Glomerular endothelial cell (primary cell): ENCODE measurements around the gene PPP3R2. TPM values are rescaled to one million over a fixed set of nuclear protein-coding genes. Genes with fewer than 3 reads are reported as not detected.
A peak's percentile ranks its signal among the peaks of the same experiment; 100 is the strongest.
"Not testable (repeated sequence)": the region's sequence is repeated elsewhere in the genome, so short reads cannot be mapped to it uniquely, and the experiment has no call there.

Source experiments
- DNase-seq: peaks from one replicate; pipeline ENCODE4 v3.0.0-alpha.2; 2011; ENCODE audit warnings: low read depth, low spot score; ENCODE audit errors: extremely low read depth
- total RNA-seq: library from RNA; depleted of rRNA; stranded (reverse); fragments of >200 nt; gene quantifications from 2 replicates; pipeline ENCODE4 v1.2.3, GENCODE V29; 2015

PPP3R2 gene
- total RNA-seq, 1 donor from 2014 or later: not detected

DNA sequence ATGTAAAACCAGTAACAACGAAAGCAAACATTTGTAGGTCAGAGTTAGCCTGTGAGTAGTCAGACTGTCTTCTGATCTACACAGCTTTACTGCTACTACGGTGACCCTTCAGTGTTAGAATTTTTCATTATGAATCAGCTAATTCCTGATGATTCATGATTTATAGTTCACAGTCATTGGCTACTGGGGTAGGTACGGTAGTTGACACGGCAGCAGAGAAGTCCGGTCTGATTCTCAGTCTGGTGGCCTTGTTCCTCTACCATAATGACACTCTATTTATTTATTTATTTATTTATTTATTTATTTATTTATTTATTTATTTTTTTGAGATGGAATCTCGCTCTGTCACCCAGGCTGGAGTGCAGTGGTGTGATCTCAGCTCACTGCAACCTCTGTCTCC lies 4.7 kb downstream of the PPP3R2 start:
- DNase-seq: not testable (repeated sequence)

DNA sequence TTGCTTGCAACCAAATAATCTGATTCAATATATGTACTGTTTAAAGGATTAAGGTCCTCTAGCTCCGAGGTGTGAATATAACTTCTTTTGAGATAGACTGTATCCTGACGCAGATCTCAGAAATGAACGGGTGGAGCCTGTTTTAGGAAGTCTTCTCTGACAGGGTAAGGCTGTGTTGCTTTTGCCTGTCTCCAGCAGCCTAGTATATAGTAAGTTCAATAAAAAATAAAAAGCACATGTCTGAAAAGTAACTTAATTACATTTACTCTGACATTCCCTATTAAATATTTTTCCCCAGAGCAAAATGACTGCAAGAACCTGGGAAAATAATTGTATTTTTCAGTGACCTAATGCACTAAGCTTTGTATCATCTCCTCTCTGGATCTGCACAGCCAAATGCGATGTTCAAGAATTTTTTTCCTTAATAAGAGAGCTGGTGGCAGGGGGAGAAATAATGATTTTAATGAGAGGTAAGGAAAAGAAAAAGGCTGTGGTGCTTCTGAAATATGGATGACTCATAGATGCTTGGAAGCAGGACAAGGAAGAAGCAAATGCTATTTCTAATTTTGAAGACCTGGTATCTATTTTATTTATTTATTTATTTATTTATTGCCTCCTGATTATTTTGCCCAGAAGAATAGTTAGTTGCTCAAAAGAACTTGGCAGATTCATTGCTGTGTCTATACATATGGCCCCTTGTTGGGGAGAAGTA lies 7.3 kb downstream of the PPP3R2 start:
- no peak for DNase-seq

DNA sequence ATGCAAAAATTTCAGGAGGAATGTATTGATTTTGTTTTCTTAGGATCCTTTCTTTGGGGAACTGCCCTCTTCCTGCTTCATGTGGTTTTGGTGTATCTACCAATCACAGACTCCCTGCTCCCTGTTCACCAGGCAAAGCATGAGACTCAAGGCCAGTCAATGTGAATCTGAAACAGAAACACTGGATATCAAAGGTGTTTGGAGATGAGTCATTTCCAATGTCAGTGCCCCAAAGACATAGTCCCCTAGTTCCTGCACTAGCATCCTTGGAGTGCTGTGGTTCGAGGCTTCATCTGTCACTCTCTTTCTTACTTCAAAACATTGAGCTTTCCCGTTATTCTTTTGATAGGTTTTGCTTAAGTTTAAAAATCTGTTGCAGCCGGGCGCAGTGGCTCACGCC lies 8.1 kb downstream of the PPP3R2 start:
- no peak for DNase-seq

DNA sequence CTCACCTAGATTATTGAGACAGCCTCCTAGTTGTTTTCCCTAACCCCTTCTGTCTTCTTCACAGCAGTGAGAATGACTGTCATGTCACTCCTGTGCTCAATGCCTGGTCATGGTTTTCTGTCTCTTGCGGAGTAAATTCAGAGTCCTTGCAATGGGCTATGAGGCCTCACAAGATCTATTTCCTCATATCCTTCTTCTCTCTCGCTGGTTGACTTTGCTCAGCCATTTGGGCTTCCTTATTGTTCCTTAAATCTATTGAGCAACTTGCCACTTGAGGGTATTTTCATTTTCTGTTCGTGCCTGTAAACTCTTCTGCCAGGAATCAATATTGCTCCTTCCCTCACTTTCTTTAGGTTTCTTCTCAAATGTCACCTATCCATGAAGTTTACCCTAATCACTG lies 9.0 kb downstream of the PPP3R2 start:
- DNase-seq: no peak

DNA sequence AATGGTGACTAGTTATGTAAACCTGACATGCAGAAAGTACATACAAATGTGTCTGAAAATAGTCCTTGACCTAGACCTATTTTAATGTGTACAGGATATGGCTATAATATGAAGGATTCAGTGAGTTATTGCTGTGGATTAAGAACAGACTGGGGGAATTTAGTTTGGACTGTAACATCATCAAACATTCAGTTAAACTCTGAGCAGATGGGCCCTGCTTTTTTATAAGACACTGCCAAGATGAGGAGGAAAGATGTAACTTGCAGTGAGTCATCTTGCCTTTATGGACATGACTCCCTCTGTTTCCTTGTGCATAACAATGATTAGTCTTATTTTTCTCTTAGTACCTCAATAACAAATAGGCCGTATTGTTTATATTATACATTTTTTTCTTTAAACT lies 12.2 kb downstream of the PPP3R2 start:
- no peak for DNase-seq

DNA sequence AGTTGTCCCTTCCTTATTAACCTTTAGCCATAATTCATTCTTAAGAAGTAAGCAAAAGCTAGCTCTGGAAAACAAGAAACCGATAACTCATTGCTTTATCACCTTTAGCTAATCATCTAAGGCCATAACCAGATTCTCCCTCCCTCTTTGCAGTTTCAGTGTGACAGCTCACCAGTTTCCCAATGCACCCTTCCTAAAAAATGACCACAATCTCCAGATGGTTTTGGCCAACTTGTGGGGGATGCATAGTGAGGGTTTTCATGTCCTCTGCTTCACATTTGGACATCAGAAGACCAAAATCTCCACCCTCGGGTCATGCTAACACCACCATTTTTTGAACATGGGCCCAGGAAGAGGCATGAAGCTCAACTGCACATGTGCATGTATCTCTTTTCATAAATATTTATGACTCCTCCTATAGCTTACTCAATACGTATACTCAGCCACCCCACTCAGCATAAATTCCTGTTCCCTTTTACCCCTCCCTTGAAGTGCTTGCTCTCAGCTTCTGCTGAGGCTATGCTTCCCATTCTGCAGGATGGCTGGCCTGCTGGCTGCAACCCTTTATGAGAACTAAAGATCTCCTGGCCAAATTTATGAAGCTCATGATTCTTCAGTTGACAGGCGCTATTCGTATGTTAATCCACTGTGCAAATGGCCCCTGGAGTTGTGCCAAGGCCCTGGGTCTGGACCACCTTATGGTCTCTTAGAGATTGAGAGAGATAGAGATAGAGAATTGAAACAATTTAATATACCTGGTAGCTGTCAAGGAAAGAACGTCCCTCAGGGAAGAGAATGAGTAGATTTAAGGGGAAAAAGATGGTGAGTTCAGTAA lies 14.8 kb downstream of the PPP3R2 start:
- DNase-seq: no peak

DNA sequence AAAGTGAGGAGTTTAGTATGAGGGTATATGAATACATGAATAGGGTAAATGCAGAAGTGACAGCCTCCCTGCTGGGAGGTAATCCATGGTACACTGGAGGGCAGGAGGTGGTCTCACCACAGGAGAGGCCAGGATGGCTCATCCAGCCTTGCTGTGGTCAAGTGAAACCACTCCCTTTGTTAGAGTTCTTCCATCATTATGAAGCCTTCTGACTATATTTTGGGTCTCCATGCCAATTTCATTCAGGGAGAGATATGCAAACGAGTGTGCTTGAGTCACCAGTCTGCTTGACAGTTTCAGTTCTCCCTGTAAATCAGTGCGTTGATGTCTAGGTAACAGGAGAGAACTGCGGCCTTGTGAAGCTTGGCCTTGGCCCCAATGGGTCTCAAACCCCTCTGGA lies 16.4 kb downstream of the PPP3R2 start:
- no peak for DNase-seq

DNA sequence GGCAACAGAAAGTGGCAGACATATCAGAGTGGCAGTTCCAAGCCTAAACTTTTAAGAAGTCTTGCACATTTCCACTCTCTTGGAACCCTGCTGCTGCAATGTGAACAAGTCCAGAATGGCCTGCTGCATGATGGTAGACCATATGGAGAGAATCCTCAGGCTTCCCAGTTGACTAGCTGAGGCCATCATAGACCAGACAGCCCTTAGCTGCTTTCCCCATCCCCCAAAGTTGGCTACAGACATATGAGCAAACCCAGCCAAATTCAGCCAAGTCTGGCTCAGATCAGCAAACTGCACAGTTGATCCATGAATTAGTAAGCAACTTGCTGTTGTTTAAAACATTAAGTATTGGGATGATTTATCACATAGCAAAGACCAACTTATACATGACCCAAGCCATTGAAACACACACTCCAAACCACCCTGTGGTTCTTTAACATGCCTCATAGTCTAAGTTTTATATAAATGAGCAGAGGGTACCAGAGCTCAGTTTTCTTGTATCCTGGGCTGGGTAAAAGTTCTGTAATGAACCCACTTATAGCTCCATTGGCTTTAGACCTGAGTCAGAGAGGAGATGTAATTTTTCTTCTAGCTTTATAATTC lies 19.9 kb downstream of the PPP3R2 start:
- no peak for DNase-seq

DNA sequence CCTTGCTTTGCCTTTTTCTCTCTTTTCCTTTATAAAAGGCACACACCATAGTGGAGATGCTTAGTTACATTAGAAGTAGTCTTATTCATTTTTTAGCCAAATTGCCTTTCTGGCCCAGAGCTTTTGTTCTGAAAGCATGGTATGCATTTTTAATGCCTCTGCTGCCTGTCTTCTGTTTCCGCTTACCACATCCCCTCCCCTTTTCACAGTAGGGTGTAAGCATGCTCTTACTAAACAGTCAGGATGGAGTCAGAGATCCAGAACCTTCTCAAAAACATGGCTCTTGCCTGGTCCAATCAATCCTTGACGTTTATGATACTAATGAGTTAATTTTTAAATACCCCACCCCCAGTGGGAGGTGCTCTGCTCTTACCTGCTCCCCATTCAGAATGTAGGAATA lies 22.5 kb downstream of the PPP3R2 start:
- DNase-seq: no peak

DNA sequence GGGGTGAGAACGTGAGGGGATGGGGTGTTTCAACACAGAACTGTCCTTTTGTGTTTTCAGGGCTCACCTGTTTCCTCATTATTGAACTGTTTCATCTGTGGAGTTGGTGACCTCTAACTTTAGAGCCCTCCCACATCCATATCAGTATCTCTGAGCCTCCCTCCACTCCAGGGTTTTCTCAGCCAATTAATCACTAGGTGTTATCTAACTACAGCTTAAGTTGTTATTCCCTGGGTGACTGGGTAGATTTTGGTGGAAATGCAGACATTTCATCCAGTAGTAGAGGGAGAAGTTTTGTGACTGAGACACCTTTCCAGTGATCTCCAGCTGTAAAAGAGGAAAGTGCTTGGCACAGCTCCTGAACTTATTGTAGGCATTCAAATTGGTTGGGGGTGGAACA lies 23.7 kb downstream of the PPP3R2 start:
- no peak for DNase-seq

DNA sequence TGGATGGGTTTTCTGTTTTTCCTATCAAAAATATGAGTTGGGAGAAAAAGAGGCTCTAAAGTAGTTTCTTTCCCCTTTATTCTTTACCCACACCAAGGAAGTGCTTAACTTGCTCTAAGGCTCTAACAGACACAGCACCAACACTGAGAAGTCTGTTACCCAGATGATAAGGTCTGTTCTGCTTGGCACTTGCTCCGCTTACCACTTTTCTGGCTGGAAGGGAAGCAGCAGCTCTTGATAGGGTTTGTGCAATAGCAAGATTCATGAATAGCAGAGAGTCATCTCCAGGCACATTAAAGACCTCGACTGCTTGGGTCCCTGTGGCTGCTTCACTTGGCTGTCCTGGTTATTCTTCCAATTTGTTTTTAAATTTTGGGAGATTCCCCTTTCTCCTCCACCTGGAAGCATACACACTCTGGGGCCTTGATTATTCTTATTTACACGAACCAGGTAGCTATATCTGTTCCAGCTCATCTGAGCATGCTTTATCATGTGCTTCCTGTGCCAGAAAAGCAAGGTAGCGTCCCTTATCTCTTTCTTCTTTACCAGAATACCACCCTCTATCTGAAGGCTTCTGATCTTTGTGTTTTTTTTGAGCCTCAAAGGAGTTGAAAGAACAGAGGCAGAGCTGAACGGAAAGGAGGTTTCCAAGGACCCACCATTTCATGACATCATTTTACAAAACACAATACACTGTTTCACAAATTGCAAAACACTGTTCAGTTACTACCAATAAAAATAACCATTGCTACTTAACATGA lies 24.8 kb downstream of the PPP3R2 start:
- no peak for DNase-seq

DNA sequence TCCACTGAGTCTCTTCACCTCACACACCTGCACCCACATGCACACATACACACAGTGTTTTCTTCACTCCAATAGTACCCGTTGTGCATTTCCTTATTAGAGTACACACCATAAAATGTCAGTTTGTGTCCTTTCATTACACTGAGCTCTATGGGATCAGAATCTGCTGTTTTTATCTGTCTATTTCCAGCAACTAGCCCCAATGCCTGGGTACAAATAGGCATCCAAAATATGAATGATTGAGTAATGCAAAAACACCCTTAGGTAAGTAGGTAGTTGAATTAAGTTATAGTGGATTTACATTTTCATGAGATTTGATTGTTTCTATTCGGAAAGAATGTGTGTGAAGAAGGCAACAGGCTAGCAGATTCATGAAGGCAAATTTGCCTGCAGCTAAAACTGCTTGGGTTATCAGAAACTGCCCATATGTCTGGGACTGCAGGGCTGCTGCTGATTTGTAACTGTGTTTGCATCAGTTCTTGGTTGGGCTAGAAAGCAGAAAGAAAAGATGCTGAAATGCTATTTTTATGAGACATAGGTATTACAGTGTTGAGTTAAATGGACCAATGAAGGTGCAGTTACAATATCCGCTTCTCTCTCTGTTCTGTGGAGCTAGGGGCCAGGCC lies 26.9 kb downstream of the PPP3R2 start:
- DNase-seq: no peak

DNA sequence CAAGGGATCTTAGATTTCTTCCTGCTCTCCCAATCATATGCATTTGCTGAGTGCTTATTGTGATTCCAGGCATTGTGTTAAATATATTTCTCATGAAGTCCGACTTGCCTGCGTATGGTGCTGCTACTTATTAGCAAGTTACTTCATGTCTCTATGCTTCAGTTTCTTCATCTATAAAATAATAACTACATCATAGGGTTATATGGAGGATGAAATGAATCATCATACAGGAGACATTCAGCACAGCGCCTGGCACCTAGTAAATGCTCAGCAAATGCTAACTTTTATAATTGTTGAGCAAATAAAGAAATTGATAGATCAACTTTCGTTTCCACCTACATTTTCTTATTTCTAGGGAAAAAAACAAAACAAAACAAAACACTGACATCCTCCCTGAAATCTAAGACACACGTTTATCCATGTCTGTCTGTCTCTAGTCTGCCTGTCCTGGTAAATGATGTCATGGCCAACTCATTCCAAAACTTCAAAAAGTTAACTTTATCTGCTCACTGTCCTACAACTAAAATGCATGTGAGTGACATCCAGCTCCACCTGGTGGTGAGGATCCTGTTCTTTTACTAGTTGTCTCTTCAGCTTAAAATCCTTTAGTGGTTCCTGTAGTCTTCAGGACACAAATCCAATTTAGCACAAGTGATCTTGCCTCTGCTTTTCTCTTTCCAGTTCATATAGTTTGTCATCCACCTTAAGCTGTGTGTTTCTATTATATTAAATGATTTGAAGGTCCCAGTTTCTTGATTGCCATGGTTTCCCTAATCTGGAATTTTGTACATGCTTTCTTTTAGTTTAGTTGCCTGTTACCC lies 27.7 kb downstream of the PPP3R2 start:
- DNase-seq: peak; percentile 1

DNA sequence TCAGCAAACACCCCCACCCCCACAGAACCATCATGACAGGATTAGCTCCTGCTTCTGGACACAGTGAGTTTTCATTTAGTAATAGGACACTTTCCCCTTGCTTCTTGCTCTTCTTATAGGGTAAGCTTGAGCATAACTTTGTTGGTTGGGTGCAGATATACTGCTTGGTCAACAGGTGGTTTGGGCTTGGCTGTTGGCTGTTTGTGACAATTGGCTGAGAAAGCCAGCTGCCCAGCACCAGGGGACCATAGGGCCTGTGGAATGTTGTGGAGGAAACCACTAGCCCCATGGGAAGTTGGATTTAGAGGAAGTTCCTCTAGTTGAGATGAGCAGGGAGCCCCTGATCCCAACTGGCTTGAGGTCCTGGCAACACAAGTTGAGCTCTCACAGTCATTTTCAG lies 30.5 kb downstream of the PPP3R2 start:
- no peak for DNase-seq

DNA sequence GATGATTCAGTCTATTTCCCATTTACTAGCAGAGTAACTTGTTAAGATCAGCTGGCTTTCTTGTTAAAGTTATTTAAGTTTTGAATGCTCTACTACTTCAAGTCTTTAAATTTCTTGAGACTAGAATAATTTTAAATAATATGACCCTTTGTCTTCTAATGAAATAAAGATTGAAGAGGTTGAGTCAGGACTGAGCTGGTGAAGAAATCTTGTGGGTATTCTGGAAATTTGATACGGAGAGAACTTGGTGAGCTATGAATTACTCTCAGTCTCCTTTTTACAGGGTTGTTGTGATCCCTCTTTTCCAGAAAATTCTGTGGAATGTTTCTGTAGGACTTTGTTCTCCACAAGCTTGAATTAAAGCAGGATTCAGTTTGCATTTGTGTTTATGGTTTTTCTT lies 31.8 kb downstream of the PPP3R2 start:
- DNase-seq: no peak

DNA sequence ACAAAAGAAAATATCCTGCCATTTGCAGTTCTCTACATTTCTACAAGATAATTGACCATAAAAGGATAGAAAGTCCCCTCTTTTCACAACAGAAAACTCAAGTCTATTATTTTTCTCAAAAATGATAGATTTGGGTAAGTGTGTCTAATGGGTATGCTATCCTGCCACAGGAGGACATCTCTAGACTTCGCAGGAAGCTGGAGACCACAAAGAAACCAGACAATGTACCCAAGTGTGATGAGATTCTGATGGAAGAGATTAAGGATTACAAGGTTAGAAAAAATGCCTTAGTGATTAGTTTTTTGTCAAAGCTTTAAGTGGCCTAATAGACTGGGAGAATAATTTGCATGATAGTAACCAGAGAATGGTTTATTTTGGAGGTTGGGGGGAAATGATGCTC lies 33.0 kb downstream of the PPP3R2 start:
- no peak for DNase-seq

DNA sequence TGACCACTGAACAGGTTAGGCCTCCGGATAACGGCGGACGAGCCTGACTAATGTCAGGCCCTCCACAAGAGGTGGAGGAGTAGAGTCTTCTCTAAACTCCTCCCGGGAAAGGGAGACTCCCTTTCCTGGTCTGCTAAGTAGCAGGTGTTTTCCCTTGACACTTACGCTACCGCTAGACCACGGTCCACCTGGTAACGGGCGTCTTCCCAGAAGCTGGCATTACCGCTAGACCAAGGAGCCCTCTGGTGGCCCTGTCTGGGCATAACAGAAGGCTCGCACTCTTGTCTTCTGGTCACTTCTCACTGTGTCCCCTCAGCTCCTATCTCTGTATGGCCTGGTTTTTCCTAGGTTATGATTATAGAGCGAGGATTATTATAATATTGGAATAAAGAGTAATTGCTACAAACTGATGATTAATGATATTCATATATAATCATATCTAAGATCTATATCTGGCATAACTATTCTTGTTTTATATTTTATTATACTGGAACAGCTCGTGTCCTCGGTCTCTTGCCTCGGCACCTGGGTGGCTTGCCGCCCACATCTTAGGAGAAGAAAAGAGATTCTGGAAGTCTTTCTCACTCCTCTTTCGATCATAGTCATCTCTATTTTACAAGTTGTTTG lies 45.2 kb downstream of the PPP3R2 start:
- not testable (repeated sequence) for DNase-seq

DNA sequence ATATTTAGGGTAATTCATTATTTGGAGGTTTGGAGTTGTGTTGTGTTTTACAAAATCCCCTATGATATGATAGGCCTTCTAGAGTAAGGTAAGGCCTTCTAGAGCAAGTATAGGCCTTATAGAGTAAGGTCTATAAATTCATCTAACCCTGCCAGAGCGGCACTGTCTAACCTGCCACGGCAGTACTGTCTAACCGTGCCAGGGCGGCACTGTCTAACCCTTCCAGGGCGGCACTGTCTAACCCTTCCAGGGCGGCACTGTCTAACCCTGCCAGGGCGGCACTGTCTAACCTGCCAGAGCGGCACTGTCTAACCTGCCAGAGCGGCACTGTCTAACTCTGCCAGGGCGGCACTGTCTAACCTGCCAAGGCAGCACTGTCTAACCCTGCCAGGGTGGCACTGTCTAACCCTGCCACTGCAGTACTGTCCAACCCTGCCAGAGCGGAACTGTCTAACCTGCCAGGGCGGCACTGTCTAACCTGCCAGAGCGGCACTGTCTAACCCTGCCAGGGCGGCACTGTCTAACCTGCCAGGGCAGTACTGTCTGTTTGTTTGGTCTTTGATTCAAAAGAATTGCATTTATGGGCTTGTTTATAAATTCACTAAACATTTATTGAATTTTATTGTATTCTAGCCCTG lies 51.6 kb downstream of the PPP3R2 start:
- DNase-seq: no peak
